HCT116 (cell line): ENCODE results near the gene HMCN2. TPM values are rescaled to one million over a fixed set of nuclear protein-coding genes. Genes with fewer than 3 reads are reported as not detected.

Experiments
- ATAC-seq: fragments of 200-7000 bp; cut with Tn5 transposase; 2 replicates; pipeline ENCODE4 v1.9.1; 2020; ENCODE audit warnings: mild to moderate bottlenecking, moderate library complexity
- BruUV-seq: library from RNA; stranded (reverse); fragments of 400-500 nt; replicated peaks from 2 replicates; lab custom pipeline; 2021; lab: Mats Ljungman, UMichigan
- CTCF ChIA-PET: fragments of 300-600 bp; sonication (Branson Sonifier 250); formaldehyde crosslinking; loops from one replicate; lab custom pipeline; 2021; ENCODE audit warnings: antibody characterized with exemption; lab: Charles Lee
- POLR2A ChIA-PET: fragments of 300-600, 350-600 bp; sonication (Branson Sonifier 250); formaldehyde crosslinking; loops from one replicate; lab custom pipeline; 2021; ENCODE audit warnings: antibody characterized with exemption; lab: Charles Lee
- RAD21 ChIA-PET, 2 experiments: fragments of 300-600 bp; sonication (Branson Sonifier 250); formaldehyde crosslinking; loops; one replicate each; lab custom pipeline; 2023; ENCODE audit warnings: low total read pairs in 2 of 2; ENCODE audit not compliant: uncharacterized antibody in 2 of 2, unreplicated experiment in 2 of 2, low non-redundant PET in 1 of 2; lab: Charles Lee
- DNase-seq: peaks from one replicate; pipeline ENCODE4 v3.0.0-alpha.2; 2010; ENCODE audit warnings: low read depth, low spot score
- H2AFZ ChIP-seq: fragments of 200-600 bp; shearing (Covaris generic), sonication (generic); 2 replicates; pipeline ENCODE4 v1.6.1; 2017; ENCODE audit warnings: low read depth, mixed run types, mixed read lengths, antibody characterized with exemption, low read length; ENCODE audit not compliant: poor library complexity, severe bottlenecking
- H3K27ac ChIP-seq: 2 replicates; pipeline ENCODE4 v1.5.1; 2012; ENCODE audit warnings: low read depth, low read length
- H3K27me3 ChIP-seq: fragments of 200-600 bp; sonication (generic); 2 replicates; pipeline ENCODE4 v1.6.1; 2016; ENCODE audit warnings: mixed run types, low read length, mixed read lengths; ENCODE audit not compliant: insufficient read depth
- H3K36me3 ChIP-seq, 2 experiments: fragments of 200-500 bp in 1 of 2; fragments of 200-600 bp in 1 of 2; sonication (Bioruptor generic) in 1 of 2; sonication (generic) in 1 of 2; 2 replicates each; pipeline versions ENCODE4 v1.5.1 to v1.6.1; 2014 to 2016; ENCODE audit warnings: low read length in 2 of 2, inconsistent platforms in 1 of 2, mixed read lengths in 1 of 2, mixed run types in 1 of 2; ENCODE audit not compliant: insufficient read depth in 2 of 2, control insufficient read depth in 1 of 2
- H3K4me1 ChIP-seq, 2 experiments: fragments of 200-600 bp in 1 of 2; sonication (generic) in 1 of 2; 2 replicates each; pipeline versions ENCODE4 v1.5.1 to v1.6.1; 2012 to 2017; ENCODE audit warnings: low read length in 2 of 2, inconsistent platforms in 1 of 2, mild to moderate bottlenecking in 1 of 2, mixed read lengths in 1 of 2, mixed run types in 1 of 2, moderate library complexity in 1 of 2; ENCODE audit not compliant: insufficient read depth in 2 of 2, control insufficient read depth in 1 of 2
- H3K4me2 ChIP-seq: fragments of 200-600 bp; sonication (generic); 2 replicates; pipeline ENCODE4 v1.6.1; 2017; ENCODE audit warnings: mixed run types, low read length, mixed read lengths
- H3K4me3 ChIP-seq, 2 experiments: fragments of 200-600 bp in 1 of 2; sonication (generic) in 1 of 2; replicated peaks in 1 of 2; 2 replicates each; pipeline ENCODE4 v1.5.1; 2011 to 2016; ENCODE audit warnings: low read length in 2 of 2, control low read depth in 1 of 2, low read depth in 1 of 2, mild to moderate bottlenecking in 1 of 2, mixed read lengths in 1 of 2, mixed run types in 1 of 2
- H3K79me2 ChIP-seq: fragments of 200-600 bp; sonication (generic); 2 replicates; pipeline ENCODE4 v1.6.1; 2017; ENCODE audit warnings: mild to moderate bottlenecking, mixed run types, low read length, moderate library complexity, mixed read lengths; ENCODE audit not compliant: insufficient read depth
- H3K9ac ChIP-seq: fragments of 200-600 bp; sonication (generic); 2 replicates; pipeline ENCODE4 v1.6.1; 2016; ENCODE audit warnings: low read length, mixed read lengths
- H3K9me2 ChIP-seq: fragments of 200-600 bp; sonication (generic), shearing (Covaris generic); 2 replicates; pipeline ENCODE4 v1.6.1; 2017; ENCODE audit warnings: mixed run types, mild to moderate bottlenecking, moderate library complexity; ENCODE audit not compliant: insufficient read depth
- H3K9me3 ChIP-seq, 2 experiments: fragments of 200-500 bp in 1 of 2; fragments of 200-600 bp in 1 of 2; sonication (Bioruptor generic) in 1 of 2; sonication (generic) in 1 of 2; 2 replicates each; pipeline ENCODE4 v1.6.1; 2014 to 2017; ENCODE audit warnings: low read length in 2 of 2, mixed read lengths in 2 of 2, inconsistent platforms in 1 of 2, low read depth in 1 of 2, mild to moderate bottlenecking in 1 of 2, mixed run types in 1 of 2, moderate library complexity in 1 of 2; ENCODE audit not compliant: control insufficient read depth in 1 of 2, insufficient read depth in 1 of 2
- H4K20me1 ChIP-seq: fragments of 200-600 bp; sonication (generic), shearing (Covaris generic); 2 replicates; pipeline ENCODE4 v1.6.1; 2017; ENCODE audit warnings: mixed run types, mild to moderate bottlenecking, moderate library complexity; ENCODE audit not compliant: insufficient read depth
- CEBPB ChIP-seq: IDR thresholded peaks from 2 replicates; pipeline ENCODE4 v1.6.1; 2012; ENCODE audit warnings: low read depth
- ELF1 ChIP-seq: IDR thresholded peaks from 2 replicates; pipeline ENCODE4 v1.6.1; 2012; ENCODE audit warnings: low read depth, borderline replicate concordance
- RAD21 ChIP-seq: IDR thresholded peaks from 2 replicates; pipeline ENCODE4 v1.6.1; 2012; ENCODE audit warnings: low read depth, mild to moderate bottlenecking
- SIN3A ChIP-seq: IDR thresholded peaks from 2 replicates; pipeline ENCODE4 v1.6.1; 2012; ENCODE audit warnings: low read depth
- SP1 ChIP-seq: IDR thresholded peaks from 2 replicates; pipeline ENCODE4 v1.6.1; 2012; ENCODE audit warnings: low read depth
- SRF ChIP-seq: IDR thresholded peaks from 2 replicates; pipeline ENCODE4 v1.6.1; 2012; ENCODE audit warnings: low read depth
- intact Hi-C: fragments of 100-400 bp; cut with micrococcal nuclease; formaldehyde crosslinking; loops from 2 replicates; pipeline ENCODE4 v1.10.0; 2022
- total RNA-seq: library from RNA; stranded (reverse); gene quantifications from one replicate; pipeline ENCODE4 v1.2.1, GENCODE V29; 2021; ENCODE audit not compliant: unreplicated experiment
- TF ChIP-seq, protein P1 (sequence below), 3 experiments: fragments of 200-600 bp in 1 of 3; sonication (generic) in 1 of 3; IDR thresholded peaks in 2 of 3; conservative IDR thresholded peaks in 1 of 3; 2 replicates each; pipeline ENCODE4 v1.5.1; 2012 to 2017; ENCODE audit warnings: low read depth in 2 of 3, low read length in 2 of 3, antibody characterized with exemption in 1 of 3, borderline replicate concordance in 1 of 3, control low read depth in 1 of 3, mild to moderate bottlenecking in 1 of 3, mixed read lengths in 1 of 3, mixed run types in 1 of 3, moderate library complexity in 1 of 3; ENCODE audit not compliant: insufficient read depth in 1 of 3
- TF ChIP-seq, protein P2 (sequence below): IDR thresholded peaks from 2 replicates; pipeline ENCODE4 v1.6.1; 2012; ENCODE audit warnings: low read depth

Gene HMCN2
- total RNA-seq, 1 experiment from 2014 or later = 0.22 TPM

DNA sequence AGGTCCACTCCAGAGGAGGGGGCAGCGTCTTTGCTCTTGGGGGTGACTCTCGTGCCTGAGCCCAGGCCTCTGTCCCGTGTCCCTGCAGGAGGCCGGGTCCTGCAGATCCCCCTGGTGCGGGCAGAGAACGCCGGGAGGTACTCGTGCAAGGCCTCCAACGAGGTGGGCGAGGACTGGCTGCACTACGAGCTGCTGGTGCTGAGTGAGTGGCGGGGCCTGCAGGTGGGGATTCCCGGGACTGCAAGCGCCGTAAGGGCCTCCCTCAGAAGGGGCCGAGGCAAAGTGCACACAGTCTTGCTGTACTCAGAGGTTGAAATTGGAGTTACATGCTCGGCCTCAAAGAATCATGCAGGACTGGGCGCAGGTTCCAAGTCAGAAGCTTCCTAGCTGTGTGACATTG lies 116.5 kb downstream of the HMCN2 start:
- no peak for ATAC-seq
- ChIA-PET CTCF (no interaction called here), POLR2A (no interaction called here), RAD21 (interaction anchor here in 1 of 2 experiments (0.7 kb wide), 1 partner anchor 45 kb away, joined by 6 read pairs; no protein-coding TSS in a partner anchor)
- Histone ChIP-seq H3K9me3 (no peaks in the 10 kb centered on the region), H3K4me3 (no peak overlapping the region), H3K36me3 (no peaks in the 10 kb centered on the region), H3K27me3 (no peaks in the 10 kb centered on the region), H4K20me1 (no peaks in the 10 kb centered on the region), H3K79me2 (no peaks in the 10 kb centered on the region)
- DNase-seq = no peak
- intact Hi-C loops = no loop called here
- TF ChIP-seq CEBPB (no peak), SP1 (no peak), SIN3A (no peak), RAD21 (no peak), SRF (no peak), ELF1 (no peak)
- TF ChIP-seq, protein P1, sequence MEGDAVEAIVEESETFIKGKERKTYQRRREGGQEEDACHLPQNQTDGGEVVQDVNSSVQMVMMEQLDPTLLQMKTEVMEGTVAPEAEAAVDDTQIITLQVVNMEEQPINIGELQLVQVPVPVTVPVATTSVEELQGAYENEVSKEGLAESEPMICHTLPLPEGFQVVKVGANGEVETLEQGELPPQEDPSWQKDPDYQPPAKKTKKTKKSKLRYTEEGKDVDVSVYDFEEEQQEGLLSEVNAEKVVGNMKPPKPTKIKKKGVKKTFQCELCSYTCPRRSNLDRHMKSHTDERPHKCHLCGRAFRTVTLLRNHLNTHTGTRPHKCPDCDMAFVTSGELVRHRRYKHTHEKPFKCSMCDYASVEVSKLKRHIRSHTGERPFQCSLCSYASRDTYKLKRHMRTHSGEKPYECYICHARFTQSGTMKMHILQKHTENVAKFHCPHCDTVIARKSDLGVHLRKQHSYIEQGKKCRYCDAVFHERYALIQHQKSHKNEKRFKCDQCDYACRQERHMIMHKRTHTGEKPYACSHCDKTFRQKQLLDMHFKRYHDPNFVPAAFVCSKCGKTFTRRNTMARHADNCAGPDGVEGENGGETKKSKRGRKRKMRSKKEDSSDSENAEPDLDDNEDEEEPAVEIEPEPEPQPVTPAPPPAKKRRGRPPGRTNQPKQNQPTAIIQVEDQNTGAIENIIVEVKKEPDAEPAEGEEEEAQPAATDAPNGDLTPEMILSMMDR (IDR thresholded peaks at IDR 0.05 in 2 of 3, conservative IDR thresholded peaks at IDR 0.05 in 1 of 3; ENCODE audit: borderline replicate concordance in 1 of 3, insufficient read depth in 1 of 3, low read depth in 2 of 3, low read length in 2 of 3) = no peak
- TF ChIP-seq, protein P2, sequence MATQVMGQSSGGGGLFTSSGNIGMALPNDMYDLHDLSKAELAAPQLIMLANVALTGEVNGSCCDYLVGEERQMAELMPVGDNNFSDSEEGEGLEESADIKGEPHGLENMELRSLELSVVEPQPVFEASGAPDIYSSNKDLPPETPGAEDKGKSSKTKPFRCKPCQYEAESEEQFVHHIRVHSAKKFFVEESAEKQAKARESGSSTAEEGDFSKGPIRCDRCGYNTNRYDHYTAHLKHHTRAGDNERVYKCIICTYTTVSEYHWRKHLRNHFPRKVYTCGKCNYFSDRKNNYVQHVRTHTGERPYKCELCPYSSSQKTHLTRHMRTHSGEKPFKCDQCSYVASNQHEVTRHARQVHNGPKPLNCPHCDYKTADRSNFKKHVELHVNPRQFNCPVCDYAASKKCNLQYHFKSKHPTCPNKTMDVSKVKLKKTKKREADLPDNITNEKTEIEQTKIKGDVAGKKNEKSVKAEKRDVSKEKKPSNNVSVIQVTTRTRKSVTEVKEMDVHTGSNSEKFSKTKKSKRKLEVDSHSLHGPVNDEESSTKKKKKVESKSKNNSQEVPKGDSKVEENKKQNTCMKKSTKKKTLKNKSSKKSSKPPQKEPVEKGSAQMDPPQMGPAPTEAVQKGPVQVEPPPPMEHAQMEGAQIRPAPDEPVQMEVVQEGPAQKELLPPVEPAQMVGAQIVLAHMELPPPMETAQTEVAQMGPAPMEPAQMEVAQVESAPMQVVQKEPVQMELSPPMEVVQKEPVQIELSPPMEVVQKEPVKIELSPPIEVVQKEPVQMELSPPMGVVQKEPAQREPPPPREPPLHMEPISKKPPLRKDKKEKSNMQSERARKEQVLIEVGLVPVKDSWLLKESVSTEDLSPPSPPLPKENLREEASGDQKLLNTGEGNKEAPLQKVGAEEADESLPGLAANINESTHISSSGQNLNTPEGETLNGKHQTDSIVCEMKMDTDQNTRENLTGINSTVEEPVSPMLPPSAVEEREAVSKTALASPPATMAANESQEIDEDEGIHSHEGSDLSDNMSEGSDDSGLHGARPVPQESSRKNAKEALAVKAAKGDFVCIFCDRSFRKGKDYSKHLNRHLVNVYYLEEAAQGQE = no peak
- TF ChIP-seq, all 23 proteins: peak for 0
- no peaks in the 10 kb centered on the region for H3K4me1 ChIP-seq
- BruUV-seq = no TSS peak
- H3K4me2 ChIP-seq = no peak overlapping the region
- no peaks in the 10 kb centered on the region for H3K9me2 ChIP-seq
- H3K9ac ChIP-seq = no peak overlapping the region
- no peak overlapping the region for H3K27ac ChIP-seq
- no peak overlapping the region for H2AFZ ChIP-seq
